ENCODE data around the gene LDB2.

DNA sequence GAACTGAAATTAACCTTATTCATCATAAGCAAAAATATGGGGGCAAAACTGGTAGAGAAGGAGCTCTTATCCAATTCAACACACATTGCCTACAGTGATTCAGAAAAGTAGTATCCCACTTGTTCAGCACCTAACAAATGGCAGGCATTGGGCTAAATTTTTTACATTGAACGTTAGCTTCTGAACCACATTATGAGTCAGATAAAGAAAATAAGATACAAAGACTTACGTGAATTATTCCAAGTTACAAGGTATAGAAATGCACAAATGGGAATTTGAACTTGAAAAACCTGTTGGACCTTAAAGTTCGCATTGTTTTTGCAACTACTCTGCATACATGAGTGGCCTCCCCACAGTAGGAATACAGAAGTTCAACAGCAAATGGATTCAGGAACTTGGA is 210.6 kb downstream of the LDB2 start:
- TF ChIP-seq, protein P1, sequence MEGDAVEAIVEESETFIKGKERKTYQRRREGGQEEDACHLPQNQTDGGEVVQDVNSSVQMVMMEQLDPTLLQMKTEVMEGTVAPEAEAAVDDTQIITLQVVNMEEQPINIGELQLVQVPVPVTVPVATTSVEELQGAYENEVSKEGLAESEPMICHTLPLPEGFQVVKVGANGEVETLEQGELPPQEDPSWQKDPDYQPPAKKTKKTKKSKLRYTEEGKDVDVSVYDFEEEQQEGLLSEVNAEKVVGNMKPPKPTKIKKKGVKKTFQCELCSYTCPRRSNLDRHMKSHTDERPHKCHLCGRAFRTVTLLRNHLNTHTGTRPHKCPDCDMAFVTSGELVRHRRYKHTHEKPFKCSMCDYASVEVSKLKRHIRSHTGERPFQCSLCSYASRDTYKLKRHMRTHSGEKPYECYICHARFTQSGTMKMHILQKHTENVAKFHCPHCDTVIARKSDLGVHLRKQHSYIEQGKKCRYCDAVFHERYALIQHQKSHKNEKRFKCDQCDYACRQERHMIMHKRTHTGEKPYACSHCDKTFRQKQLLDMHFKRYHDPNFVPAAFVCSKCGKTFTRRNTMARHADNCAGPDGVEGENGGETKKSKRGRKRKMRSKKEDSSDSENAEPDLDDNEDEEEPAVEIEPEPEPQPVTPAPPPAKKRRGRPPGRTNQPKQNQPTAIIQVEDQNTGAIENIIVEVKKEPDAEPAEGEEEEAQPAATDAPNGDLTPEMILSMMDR (IDR thresholded peaks at IDR 0.05; ENCODE audit: low read length) = no peak
- no peak for TF ChIP-seq EZH2 (IDR thresholded peaks at IDR 0.05; ENCODE audit: borderline replicate concordance, low read length)

All from OCI-LY1 (cell line).